HG03565 (cell line): ENCODE data around the gene FRMPD4.

Experiments used
- ATAC-seq: cut with Tn5 transposase; IDR thresholded peaks from one replicate; pipeline ENCODE4 v1.9.1; 2021; ENCODE audit warnings: mild to moderate bottlenecking, moderate library complexity; ENCODE audit not compliant: unreplicated experiment

FRMPD4 gene

DNA sequence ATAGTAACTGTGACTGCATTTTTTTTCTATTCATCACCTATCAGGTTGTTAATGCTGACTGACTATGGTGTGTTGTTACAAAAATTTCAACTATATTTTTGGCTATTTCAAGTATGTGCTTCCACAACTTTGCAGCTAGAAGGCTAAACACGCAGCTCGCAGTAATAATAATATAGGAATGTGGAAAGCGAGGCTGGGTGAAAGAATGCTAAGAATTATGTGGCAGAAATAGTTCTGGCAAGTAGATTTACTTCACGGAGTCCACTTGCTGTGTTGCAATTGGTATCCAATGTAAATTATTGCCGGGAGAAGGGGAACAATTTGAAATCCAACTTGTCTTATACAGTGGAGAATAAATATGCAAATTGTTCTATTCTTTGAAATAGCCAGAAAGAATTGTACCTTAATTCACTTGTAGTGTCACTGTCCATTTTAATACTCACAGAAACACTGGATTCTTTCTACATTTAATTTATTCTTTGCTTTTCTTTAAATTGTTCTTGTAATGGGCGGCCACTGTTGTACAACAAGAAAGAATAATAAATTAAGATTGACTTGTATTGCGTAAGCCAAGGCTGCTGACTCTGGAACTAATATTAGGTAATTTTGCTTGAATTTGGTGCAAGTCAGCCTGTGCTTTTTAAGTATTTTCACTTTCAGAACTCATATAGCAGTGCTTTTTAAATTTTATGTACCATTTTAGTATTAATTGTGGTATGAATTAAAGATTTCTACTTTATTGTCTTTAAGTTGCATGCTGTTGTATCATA is 154.9 kb downstream of the FRMPD4 start:
- ATAC-seq: no peak

DNA sequence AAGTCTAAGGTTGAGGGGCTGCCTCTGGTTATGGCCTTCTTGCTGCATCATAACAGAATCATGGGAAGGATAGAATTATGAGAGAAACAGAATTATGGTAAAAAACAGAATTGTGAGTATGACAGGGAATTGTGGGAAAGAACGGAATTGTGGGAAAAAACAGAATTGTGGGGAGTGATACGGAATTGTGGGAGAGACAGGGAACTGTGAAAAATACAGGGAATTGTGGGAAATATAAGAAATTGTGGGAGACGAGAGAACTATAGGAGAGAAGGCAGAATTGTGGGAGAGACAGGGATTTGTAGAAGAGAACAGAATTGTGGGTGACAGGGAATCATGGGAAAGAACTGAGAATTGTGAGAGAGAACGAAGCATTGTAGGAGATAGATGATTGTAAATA is 159.1 kb downstream of the FRMPD4 start:
- ATAC-seq: no peak

DNA sequence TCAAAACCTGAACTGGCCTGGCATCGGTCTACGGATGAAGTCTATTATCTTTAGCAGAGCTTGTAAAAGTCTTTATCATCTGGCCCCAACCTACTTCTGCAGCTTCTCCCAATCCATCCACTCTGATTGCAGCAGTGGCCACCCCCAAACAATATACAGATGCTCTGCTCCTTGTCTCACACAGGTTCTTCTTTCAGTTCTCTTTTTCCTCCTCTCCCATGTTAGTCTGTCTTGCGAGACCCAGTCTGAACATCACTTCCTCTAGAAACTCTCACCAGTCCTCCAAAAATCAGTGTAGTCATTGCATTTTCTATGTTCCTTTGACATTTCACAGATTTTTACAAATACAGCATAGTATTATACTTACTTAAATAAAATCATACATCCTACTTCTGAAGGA is 163.0 kb downstream of the FRMPD4 start:
- ATAC-seq: no peak

DNA sequence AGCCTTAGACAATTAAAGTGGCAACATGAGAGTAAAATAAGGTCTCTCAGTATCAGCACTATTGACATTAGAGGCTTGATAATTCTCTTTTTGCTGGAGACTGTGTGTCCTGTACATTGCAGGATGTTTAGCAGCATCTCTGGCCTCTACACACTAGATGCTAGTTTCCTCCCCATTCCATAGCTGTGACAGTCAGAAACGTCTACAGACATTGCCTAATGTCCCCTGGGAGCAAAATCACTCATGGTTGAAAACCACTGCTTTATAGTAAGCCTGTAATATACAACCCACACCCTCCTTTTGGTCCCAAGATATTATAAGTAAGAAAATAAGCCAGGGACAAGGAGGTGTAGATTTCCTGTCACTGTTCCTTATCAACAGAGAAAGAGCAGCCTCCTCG is 166.0 kb downstream of the FRMPD4 start:
- ATAC-seq: no peak

DNA sequence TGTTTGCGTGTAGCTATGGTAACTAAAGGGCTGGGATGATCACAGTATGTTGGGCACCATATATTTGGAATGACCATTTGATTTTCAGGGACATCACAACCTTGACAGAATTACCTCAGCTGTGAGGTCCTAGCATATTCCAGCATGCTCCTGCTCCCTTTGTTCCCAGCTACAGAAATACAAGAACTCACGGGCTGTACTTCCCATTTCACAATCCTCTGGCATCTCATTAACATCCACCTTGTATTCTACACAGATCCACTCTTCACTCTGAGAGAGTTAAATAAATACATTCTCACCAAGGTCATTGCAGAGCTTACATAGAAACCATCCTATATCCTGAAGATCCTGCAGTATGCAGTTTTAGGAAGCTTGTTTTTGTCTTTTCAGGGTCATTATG is 169.7 kb downstream of the FRMPD4 start:
- ATAC-seq: no peak

DNA sequence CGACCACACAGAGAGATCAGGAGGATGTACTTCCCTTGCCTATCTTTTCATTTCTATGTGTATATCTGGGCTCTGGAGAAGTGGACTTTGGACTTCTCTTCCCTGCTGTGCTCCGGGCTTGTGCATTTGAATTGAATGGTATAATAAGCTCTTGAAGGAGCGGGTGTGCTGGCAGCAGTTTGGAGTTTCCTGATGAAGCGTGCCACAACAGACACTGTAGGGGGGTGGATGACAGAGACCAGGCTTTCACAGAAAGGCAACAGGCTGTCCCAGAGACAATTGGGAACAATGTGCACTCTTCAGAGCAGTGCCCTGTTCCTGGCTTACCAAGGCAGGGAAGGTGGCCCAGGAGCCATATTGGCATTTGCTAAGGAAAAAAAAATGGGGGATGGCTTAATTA is 170.1 kb downstream of the FRMPD4 start:
- ATAC-seq: no peak

DNA sequence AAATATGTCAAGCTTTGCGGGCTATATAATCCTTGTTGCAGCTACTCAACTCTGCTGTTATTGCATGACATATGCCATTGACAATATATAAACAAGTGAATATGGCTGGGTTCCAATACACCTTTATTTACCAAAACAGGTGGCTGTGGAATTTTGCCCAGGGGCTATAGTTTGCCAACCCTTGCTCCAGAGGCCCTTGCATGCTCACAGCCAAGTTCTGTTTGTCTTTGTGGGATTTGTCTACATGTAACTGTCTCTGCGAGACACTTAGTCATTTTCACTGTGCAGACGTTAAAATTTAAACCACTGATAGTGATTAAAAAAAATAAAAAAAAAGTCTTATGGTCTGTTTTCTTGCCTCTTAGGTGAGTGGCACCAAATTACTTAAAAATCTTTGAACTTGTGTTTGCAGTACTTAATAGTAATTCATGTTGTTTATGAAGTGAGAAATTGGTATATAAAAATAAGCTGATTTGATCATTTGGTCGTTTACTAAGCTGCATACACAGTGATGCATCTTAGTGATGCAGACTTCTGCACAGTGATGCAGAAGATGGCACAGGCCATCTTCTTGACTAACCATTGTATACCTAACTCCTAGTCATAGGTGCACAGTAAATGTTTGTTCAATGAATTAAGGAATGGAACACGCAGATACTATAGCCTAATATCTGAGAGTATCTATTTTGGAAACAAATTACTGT is 170.9 kb downstream of the FRMPD4 start:
- no peak for ATAC-seq

DNA sequence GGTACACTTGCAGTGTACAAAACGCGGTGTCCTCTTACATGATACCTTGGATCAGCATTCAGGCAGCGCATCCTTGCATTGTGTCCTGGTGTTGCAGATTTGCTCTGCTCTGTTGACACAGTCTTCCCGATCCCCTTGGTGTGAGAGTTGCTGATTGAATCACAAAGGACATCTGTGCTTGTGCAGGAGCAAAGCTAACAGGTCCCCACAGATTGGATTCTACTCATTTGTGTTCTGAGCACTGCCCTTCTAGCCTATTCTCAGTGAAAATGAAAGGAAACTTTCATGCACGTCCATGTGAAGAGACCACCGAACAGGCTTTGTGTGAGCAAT is 171.4 kb downstream of the FRMPD4 start:
- no peak for ATAC-seq

DNA sequence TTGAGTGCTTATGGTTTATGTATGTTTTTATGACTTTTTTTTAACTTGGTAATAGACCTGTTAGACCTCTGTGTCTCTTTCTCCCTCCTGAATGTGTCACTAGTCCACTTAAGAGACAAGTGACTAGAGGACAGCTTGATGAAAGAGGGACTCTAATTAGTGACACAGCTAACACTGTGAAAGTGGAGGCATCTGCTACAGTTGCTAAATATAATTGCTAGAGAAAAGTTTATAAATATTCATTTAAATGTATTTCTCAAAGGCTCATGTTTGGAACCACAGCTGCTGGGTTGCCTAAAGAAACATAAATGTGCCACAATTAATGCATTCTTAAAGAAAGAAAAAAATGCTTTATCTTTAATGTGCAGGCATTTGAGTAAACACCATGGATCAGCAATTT is 176.4 kb downstream of the FRMPD4 start:
- no peak for ATAC-seq

DNA sequence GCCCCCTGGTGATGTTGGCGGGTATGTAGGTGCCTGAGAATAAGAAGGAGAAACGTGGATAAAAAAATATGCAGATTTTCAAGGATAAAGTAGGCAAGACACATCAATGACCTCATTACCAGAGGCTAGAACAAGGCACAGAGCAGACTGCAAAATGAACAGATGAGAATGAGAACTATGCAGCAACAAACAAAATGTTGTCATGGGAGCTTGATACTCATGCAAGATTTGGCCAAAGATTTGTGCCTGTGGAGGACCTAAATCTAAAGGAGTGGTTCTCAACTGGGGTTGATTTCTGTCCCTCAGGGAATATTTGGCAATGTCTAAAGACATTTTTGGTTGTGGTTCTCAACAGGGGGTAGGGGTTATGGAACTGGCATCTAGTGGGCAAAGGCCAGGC is 177.3 kb downstream of the FRMPD4 start:
- no peak for ATAC-seq

DNA sequence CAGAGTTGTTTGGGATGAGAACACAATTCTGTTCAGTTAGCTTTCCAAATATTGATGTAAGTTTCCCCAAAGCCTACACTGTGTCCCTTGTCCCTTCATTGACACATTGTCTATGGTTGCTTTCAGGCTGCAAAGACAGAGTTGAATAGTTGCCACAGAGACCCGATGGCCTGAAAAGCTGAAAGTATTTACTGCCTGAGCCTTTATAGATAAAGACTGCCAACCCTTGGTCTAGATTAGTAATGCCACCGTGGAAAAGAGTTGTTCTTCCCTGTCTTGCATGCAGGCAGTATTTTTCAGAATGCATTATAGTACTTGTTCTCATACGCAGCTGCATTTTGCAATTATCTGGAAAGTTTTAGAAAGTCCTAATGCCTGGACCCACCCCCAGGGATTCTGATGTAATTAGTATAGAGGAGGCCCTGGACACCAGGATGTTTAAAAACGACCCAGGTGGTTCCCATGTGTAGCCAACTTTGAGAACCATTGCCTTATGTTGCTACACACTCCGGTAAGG is 180.8 kb downstream of the FRMPD4 start:
- no peak for ATAC-seq

DNA sequence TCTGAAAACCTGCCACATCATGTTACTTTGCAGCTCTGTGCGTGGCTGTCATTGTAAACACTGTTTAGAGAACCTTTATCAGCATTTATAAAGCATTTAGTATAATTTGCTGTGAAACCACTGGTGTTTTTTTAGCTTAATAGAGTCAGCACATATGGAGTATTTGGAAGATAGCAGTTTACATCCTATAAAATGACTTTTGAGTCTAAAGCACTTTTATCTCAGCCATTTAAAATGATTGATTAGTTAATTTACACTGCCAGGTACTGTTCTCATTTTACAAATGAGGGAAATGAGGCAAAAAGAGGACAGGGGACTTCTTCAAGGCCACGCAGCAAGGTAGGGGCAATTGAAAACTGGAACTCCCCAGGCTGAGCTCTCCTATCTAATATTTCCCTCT is 181.7 kb downstream of the FRMPD4 start:
- ATAC-seq: no peak

DNA sequence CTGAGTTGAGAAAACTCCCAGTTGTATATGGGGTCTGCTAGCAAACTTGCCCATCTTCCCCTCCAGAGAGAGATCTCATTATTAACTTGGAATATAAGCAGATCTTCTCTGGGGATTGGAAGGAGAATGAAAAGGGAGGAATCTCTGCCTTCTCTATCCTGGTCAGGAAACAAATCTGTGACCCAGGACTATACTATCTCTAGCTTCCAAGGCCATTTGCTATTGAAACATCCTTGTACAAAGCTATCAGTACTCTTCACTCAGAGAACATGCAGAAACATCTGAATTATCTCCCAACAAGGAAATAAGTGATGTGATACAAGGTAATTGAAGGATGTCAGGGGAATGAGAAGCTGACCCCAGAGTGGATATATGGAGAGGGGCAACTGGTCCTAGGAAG is 183.8 kb downstream of the FRMPD4 start:
- ATAC-seq: no peak

DNA sequence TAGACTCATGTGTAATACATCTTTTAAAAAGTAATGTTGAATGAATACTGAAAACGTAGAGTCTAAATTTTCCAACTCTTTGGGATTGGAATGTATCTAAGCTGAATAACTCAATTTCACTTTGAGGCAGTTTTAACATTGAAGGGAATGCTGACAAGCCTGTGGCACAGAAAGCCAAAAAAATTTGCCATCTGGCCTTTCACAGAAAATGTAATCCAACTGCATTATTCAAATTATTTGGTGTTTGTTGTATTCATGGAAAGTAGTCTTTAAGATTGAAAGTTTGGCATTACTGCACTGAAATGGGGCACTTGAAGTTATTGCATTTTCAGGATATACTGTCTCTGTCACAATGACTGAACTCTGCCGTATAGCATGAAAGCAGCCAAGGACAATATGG is 186.9 kb downstream of the FRMPD4 start:
- no peak for ATAC-seq

DNA sequence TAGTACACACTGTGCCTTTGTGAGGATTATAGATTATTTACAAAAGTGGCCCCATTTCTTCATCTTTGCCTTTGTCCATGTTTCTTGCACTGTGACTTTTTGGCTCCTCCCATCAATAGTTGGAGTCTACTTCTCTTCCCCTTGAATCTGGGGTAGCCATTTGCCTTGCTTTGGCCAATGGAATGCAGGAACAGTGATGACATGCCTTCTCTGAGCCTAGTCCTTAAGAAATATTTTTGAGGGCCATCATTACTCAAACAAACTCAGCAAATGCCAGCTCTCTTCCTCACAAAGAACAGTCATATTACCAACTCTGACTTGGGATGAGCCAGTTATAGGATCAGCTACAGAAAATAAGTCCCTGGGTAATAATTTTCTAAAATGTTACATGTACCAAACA is 189.6 kb downstream of the FRMPD4 start:
- ATAC-seq: no peak

DNA sequence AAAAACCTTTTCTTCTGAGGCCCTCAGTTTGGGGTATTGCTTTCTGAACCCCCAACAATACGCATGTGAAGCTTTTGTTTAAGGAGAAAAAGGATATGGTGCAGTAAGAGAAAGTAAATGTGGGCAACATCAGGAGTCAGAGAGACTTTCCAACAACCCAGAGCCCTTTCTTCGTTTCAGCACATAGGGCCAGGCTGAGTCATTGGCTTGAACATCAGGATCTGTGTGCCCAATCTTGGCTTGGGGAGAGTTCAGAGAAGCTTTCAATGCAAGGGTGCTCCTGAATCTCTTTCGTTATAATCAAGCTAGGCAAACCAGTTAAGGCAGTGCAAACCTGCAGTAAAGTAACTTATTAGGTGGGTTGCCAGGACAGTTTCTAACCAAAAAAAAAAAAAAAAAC is 191.2 kb downstream of the FRMPD4 start:
- no peak for ATAC-seq

DNA sequence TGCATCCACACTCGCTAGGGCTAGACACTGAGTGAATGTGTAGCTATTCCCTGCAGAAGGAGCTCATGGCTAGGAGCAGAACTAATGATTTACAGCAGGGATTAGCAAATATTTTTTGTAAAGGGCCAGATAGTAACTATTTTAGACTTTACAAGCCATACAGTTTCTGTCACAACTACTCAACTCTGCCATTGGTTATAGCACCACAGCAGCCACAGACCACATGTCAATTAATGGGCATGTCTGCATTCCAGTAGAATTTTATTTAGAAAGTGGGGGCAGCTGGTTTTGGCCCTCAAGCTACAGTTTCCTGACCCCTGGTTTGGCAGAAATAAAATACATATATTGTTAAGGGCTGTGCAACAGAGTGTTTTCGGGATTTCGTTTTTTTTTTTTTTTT is 192.6 kb downstream of the FRMPD4 start:
- ATAC-seq: no peak

DNA sequence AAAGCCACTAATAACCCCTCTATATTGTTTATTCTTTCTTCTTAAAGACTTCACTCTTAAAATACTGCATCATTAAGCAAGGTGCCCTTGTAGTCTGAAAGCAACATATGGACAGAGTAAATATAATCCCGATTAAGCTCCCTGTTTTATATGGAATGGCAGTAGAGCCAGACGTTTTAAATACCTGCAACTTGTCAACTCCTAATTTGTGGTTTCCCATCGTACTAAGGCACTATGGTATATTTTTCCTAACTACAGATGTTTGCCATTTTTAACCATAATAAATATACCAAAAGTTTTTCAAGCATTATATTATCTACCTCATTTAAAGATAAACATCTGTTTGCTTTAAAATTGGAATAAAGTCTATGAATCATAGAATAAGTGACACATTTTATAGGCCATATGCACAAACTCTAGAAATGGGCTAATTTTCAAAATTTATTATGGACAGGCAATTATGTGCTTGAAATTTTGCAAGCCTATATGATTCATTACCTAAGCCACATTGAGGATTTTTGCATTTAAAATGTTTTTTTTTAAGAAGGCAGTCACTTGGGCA is 194.6 kb downstream of the FRMPD4 start:
- no peak for ATAC-seq

DNA sequence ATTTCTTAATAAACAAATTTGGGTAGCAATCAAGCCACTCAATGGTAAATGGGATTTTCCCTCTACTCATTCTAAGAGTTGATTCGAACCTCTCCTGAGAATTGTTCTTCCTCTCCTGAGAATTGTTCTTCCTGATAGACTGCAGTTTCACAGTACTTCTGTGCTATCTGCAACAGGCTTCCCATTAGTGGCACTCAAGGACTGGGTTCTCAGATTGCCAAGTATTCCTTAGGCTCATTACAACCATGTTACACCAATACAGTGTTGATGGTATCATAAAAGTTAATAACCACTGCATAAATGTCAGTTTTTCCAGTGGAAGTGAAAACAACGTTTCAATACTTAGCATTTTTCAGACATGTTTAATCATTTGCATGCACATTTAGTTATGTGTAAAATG is 201.6 kb downstream of the FRMPD4 start:
- no peak for ATAC-seq

DNA sequence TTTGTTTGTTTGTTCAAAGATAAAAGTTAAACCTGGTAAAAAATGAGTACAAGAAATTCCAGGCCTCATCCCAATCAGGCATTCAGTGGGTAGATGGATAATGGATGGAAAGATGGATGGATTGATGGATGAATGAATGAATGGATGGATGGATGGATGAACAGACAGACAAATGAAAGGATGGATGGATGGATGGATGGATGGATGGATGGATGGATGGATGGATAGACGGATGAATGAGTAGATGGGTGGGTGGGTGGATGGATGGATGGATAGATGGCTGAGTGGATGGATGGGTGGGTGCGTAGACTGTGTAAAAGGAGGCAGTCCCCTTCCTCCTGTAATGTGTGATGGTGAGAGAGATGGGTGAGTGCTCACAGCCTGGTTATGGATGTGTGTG is 206.7 kb downstream of the FRMPD4 start:
- no peak for ATAC-seq

DNA sequence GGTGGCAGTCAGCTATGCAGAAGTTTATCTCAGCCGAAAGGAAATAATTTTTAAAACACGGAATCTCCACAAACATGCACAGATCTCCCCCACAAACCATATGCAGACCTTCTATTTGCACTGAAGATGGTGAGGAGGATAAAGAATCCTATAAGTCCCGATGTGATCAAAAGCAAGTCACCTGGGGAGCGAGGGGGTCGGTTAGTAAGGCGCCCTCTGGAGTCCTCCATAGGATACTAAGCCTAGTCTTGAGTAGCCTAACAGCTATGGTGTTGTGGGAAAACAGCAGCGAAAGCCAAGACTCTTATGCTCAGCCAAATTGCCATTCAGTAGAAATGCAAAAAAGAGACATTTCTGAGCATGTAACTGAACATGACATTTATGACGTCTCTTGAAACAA is 210.9 kb downstream of the FRMPD4 start:
- no peak for ATAC-seq

DNA sequence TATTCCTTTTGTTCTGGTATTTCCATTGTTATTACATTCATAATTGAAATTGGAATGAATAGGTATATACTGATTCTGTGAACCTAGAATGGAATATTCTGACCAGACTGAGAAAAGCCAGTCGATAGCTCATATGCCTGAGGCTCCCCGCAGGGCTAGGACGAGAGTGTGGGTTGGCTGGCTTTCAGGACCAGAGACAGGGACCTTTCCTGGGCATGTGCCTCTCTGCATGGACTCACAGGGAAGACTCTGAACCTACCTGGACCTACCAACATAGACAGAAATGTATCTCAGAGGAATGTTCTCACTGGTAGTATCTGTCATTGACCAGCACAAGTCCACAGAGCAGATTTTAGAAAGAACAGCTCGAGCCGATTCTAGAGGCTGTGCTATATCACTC is 214.6 kb downstream of the FRMPD4 start:
- ATAC-seq: no peak
